IgD-negative memory B cell (primary cell): ENCODE results near the gene UBE2D3. TPM values are rescaled to one million over a fixed set of nuclear protein-coding genes. Genes with fewer than 3 reads are reported as not detected.

ENCODE experiments used
- H3K27ac Mint-ChIP-seq, 3 donors: one replicate each; pipeline ENCODE4 v1.8.0; 2020 to 2022; ENCODE audit warnings: mild to moderate bottlenecking in 3 of 3, mixed read lengths in 3 of 3, moderate library complexity in 1 of 3
- H3K27me3 Mint-ChIP-seq: one replicate; pipeline ENCODE4 v1.8.0; 2021; ENCODE audit warnings: mixed read lengths
- H3K36me3 Mint-ChIP-seq: one replicate; pipeline ENCODE4 v1.8.0; 2020; ENCODE audit warnings: mild to moderate bottlenecking, mixed read lengths
- H3K4me1 Mint-ChIP-seq, 3 donors: one replicate each; pipeline ENCODE4 v1.8.0; 2020 to 2022; ENCODE audit warnings: mixed read lengths in 3 of 3, mild to moderate bottlenecking in 1 of 3
- H3K4me3 Mint-ChIP-seq, 4 donors: one replicate each; pipeline ENCODE4 v1.8.0; 2020 to 2022; ENCODE audit warnings: mild to moderate bottlenecking in 4 of 4, mixed read lengths in 4 of 4, moderate library complexity in 3 of 4
- H3K9me3 Mint-ChIP-seq, 3 donors: one replicate each; pipeline ENCODE4 v1.8.0; 2020 to 2021; ENCODE audit warnings: mixed read lengths in 3 of 3, mild to moderate bottlenecking in 1 of 3
- polyA plus RNA-seq: library from polyadenylated mRNA; unstranded; fragments of 300-500 nt; fragmentation: Illumina TruSeq; gene quantifications from one replicate; pipeline ENCODE4 v1.2.3, GENCODE V29; 2021

The UBE2D3 gene
- polyA plus RNA-seq, 1 donor from 2014 or later = 396 TPM

GRCh38 chr4:102761296-102761701 lies 66.1 kb downstream of the UBE2D3 start:
- H3K4me1 Mint-ChIP-seq = peaks cover 18 to 37% (median 30%) of the 10 kb centered on the region in 3 donors
- peak overlapping the region; percentile 83 to 97 (median 94) for H3K4me3 Mint-ChIP-seq
- H3K36me3 Mint-ChIP-seq = peaks cover 2% of the 10 kb centered on the region
- peak overlapping the region; percentile 85 to 98 (median 91) for H3K27ac Mint-ChIP-seq
- H3K27me3 Mint-ChIP-seq = peaks cover 5% of the 10 kb centered on the region
- peaks cover 0 to 3% (median 0%) of the 10 kb centered on the region in 3 donors for H3K9me3 Mint-ChIP-seq

- Mint-ChIP-seq H3K9me3 (peaks cover 0 to 3% (median 0%) of the 10 kb centered on the region in 3 donors), H3K36me3 (peaks cover 2% of the 10 kb centered on the region), H3K4me1 (peaks cover 18 to 42% (median 30%) of the 10 kb centered on the region in 3 donors), H3K4me3 (peak within 1 kb of the TSS; percentile 83 to 97 (median 94)), H3K27ac (peak within 1 kb of the TSS; percentile 85 to 98 (median 96)), H3K27me3 (peaks cover 4% of the 10 kb centered on the region)
Measured at GRCh38 chr4:102760645-102761295, 66.6 kb downstream of the UBE2D3 start, which contains the start of gene MANBA. MANBA (minus strand) TSS chr4:102760968; CDS start chr4:102760894, 74 bp downstream.

- peak overlapping the region; percentile 85 to 98 (median 96) for H3K27ac Mint-ChIP-seq
- H3K27me3 Mint-ChIP-seq = peaks cover 2% of the 10 kb centered on the region
- no peaks in the 10 kb centered on the region for H3K36me3 Mint-ChIP-seq
- H3K4me1 Mint-ChIP-seq = peaks cover 18 to 44% (median 32%) of the 10 kb centered on the region in 3 donors
- H3K4me3 Mint-ChIP-seq = peak overlapping the region; percentile 83 to 97 (median 94)
- peaks cover 0 to 2% (median 0%) of the 10 kb centered on the region in 3 donors for H3K9me3 Mint-ChIP-seq
Measured at GRCh38 chr4:102759831-102760644, 67.3 kb downstream of the UBE2D3 start.

- Mint-ChIP-seq H3K27ac (peak overlapping the region in 2 of 3 donors; percentile 7 to 98), H3K4me1 (peaks cover 18 to 47% (median 32%) of the 10 kb centered on the region in 3 donors), H3K27me3 (no peaks in the 10 kb centered on the region), H3K9me3 (no peaks in the 10 kb centered on the region), H3K36me3 (peaks cover 3% of the 10 kb centered on the region), H3K4me3 (peak overlapping the region in 3 of 4 donors; percentile 83 to 97 (median 92))
Measured at GRCh38 chr4:102758241-102759160, 68.8 kb downstream of the UBE2D3 start.

- H3K4me1 Mint-ChIP-seq = peaks cover 18 to 47% (median 32%) of the 10 kb centered on the region in 3 donors
- peak overlapping the region in 2 of 3 donors; percentile 7 to 17 for H3K27ac Mint-ChIP-seq
- no peaks in the 10 kb centered on the region for H3K27me3 Mint-ChIP-seq
- peaks cover 3% of the 10 kb centered on the region for H3K36me3 Mint-ChIP-seq
- H3K4me3 Mint-ChIP-seq = peak overlapping the region; percentile 0 to 44 (median 10)
- H3K9me3 Mint-ChIP-seq = no peaks in the 10 kb centered on the region
Measured at GRCh38 chr4:102757681-102758080, 69.7 kb downstream of the UBE2D3 start.

- Mint-ChIP-seq H3K27ac (no peak overlapping the region), H3K36me3 (peaks cover 4% of the 10 kb centered on the region), H3K27me3 (no peaks in the 10 kb centered on the region), H3K4me1 (peaks cover 17 to 34% (median 23%) of the 10 kb centered on the region in 3 donors), H3K9me3 (no peaks in the 10 kb centered on the region), H3K4me3 (no peak overlapping the region)
Measured at GRCh38 chr4:102754044-102754443, 73.3 kb downstream of the UBE2D3 start.

GRCh38 chr4:102751941-102752340 lies 75.4 kb downstream of the UBE2D3 start:
- no peak overlapping the region for H3K4me3 Mint-ChIP-seq
- H3K9me3 Mint-ChIP-seq = no peaks in the 10 kb centered on the region
- H3K27ac Mint-ChIP-seq = no peak overlapping the region
- no peaks in the 10 kb centered on the region for H3K27me3 Mint-ChIP-seq
- H3K36me3 Mint-ChIP-seq = peaks cover 4% of the 10 kb centered on the region
- H3K4me1 Mint-ChIP-seq = peaks cover 2 to 21% (median 8%) of the 10 kb centered on the region in 3 donors

Other genes starting within 250 kb of the UBE2D3 start
- gene MANBA, start 66.6 kb downstream of the UBE2D3 start, polyA plus RNA-seq = 32.4 TPM
- gene CISD2, start 41.4 kb upstream of the UBE2D3 start, polyA plus RNA-seq = 25.2 TPM
- gene SLC9B1, start 192.2 kb upstream of the UBE2D3 start, polyA plus RNA-seq = 0.93 TPM
- gene SLC9B2, start 249.2 kb upstream of the UBE2D3 start, polyA plus RNA-seq = 21.4 TPM